Fibroblast of skin of back (primary cell): Measurements from ENCODE around the gene GAB3. TPM values are rescaled to one million over a fixed set of nuclear protein-coding genes. Genes with fewer than 3 reads are reported as not detected.

ENCODE experiments used
- DNase-seq: peaks from one replicate; pipeline ENCODE4 v3.0.0-alpha.2; 2013
- polyA plus RNA-seq, 2 experiments: library from polyadenylated mRNA; unstranded; fragments of 120-200 nt; gene quantifications; one replicate each; pipeline ENCODE4 v1.2.1, GENCODE V29; 2013; ENCODE audit not compliant: insufficient read length in 2 of 2

GAB3 gene, protein sequence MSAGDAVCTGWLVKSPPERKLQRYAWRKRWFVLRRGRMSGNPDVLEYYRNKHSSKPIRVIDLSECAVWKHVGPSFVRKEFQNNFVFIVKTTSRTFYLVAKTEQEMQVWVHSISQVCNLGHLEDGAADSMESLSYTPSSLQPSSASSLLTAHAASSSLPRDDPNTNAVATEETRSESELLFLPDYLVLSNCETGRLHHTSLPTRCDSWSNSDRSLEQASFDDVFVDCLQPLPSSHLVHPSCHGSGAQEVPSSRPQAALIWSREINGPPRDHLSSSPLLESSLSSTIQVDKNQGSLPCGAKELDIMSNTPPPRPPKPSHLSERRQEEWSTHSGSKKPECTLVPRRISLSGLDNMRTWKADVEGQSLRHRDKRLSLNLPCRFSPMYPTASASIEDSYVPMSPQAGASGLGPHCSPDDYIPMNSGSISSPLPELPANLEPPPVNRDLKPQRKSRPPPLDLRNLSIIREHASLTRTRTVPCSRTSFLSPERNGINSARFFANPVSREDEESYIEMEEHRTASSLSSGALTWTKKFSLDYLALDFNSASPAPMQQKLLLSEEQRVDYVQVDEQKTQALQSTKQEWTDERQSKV
- 0.72 TPM for polyA plus RNA-seq (2013, experiment 1 of 2; ENCODE audit: insufficient read length)
- 0.28 TPM for polyA plus RNA-seq (2013, experiment 2 of 2; ENCODE audit: insufficient read length)

DNA sequence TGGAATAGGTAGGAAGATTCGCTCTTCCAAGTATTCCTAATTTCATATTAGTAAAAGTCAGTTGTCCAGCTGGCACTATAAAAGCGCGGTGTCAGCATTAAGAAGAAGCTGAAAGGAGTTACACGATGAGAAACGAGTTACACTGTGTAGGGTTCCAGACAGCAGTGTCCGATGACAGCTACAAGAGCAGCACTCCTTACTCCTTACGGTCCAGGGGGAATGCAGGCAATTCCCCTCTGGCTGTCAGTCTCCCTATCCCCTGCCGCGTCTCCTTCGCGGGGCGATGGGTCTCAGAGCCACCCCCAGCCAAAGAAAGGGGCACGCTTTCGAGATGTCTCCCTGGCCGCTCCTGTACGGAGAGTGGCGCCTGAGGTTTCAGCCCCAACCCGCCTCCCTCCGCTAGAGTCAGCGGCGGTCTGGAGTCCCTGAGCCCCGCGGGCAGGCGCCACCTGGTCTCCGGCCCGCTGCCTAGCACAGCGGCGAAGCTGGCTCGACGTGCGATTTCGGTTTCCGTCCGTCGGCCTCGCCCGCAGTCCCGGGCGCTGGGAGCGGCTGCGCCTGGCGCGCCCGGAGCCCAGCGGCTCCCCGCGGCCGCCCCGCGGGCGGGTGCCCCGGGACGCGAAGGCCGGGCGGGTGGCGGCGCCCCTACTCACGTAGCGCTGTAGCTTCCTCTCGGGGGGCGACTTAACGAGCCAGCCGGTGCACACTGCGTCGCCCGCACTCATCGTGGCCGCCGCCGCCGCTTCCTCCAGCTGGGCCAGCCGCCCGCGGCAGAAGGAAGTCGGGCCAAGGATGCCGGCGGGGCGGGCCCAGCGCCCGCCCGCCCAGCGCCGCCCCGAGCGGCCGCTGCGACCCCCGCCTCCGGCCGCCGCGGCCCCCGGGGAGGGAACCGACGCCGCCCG, at the start of gene GAB3:
GAB3 (minus strand) TSS at position 777 of the 902 bp plus-strand sequence; CDS start at position 725, 52 bp downstream.
- peak; percentile 7 for DNase-seq

DNA sequence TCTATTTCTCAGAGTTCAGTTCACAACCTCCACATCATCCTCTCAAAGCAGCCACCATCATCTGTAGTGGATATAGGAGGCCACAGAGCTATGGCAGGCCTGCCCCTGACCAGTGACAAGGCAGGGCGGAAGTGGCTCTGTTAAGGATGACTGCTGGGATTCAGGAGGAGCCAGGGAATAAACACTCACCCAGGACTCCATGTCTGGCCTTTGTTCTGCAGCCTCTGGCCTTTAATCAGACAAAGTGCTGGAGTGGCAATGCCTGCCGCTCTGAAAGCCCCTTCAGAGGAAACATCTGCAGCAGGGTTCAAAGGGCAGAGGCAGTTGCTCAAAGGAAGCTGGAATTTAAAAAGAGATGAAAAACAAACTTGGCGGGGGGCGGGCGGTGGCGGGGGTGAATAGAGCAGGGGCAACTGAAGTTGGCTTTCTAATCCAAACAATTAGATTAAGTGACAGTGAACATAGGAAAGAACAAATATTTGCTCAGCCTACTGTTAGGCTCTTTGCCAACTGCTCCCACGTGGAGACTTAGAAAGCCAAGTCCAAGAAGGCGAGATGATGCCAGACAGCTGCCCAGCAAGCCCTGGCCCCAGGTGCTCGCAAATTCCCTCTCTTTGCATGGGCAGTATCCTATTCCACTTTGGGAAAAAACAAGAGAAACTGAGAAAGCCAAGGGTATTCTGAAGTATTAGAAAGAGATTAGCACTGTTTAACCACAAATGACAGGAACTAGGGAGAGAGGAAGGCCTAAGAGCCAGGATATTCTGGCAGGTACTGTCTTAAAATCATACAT, 48.9 kb upstream of the GAB3 start:
- DNase-seq, result no peak

DNA sequence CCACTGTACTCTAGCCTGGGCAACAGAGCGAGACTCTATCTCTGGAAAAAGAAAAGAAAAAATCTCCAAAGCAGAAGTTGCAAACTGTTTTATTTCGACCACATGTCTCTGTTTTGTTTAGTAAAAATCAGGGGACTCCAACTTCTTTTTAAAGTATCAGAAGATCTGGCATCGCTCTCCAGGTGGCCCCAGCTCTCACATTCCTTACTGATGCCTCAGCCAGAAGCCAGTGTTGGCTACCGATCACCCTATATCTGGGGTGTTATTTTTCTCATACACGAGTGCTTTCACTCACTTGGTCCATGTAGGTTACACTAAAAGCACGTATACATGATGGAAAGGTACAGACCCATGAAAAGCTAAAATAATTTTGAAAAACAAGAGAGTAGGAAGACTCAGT, 46.1 kb upstream of the GAB3 start:
- DNase-seq, result no peak

DNA sequence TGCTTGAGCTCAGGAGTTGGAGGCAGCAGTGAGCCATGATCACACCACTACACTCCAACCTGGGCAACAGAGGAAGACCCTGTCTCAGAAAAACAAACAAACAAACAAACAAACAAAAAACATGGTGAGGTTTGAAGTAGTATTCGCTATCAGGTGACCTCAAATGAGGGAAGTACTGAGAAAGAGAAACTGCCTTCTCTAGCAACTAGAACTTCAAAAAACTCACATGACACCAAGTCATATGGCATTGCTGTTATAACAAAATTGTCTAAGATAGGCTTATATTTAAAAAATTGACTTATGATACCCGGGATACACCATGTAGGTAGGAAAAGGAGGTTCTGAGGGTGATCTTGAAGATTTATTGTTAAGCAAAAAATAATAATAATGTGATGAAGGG, 44.1 kb upstream of the GAB3 start:
- no peak for DNase-seq

DNA sequence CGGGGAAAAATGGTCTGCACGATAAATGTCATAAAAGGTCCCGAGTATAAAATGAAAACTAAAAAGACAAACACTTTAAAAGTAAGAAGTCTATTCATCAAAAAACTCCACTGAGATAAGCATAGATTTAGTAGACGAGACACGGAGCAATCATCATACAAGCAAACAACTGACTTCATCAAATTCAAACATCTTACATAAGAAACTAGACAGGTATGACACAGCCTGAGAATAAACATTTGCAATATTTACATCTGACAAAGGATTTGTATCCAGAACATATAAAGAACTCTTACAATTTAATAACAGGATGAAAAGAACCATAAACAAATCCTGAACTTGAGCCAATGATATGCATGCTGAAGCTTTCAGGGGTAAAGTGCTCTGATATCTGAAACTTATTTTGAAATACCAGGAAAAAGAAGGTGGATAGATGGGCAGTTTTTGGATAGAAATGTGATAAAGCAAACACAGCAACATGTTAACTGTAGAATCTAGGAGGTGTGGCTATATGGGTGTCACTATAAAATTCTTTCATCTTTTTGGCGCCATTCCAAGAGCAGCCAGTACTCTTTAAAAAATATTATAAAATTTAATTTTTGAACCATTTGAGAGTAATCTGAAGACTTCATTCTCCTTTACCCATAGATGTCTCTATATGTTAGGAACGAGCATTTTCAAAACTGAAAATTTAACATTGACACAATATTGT, 42.4 kb upstream of the GAB3 start:
- DNase-seq, result no peak

DNA sequence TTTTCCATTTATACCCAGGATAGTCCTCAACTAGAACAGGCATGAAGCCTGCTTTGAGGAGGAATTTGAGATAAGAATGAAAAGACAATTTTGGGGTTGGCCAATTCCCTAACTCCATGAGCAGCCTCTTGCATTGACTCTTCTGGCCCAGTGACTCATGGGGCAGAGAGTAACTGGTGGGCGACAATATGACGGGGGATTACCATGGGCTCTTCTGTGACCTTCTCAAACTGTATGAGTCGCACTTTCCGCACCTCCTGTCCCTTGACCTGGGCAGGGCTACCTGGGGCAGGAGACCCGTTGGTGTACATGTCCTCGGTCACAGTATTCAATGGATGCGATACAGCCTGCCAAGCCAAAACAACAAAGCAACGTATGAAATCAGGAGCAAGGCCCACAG, 41.1 kb upstream of the GAB3 start:
- DNase-seq, result no peak

DNA sequence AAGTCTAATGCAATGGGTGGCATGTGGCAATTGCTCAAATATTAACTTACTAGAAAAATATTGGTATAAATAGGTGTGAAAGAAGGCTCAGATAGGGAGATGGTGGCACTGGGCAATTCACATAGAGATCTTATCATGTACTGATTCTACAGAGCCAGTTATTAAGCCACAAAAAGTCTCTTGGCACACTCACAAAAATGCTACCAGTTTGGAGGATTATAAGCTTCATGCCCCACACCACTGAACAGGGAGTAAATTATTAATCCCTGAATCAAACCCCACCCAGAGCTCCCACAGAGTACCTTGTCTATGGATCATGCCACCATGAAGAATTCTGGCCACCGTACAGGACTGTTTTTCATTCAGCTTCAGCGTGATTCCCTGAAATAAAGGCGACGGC, 40.6 kb upstream of the GAB3 start:
- no peak for DNase-seq

DNA sequence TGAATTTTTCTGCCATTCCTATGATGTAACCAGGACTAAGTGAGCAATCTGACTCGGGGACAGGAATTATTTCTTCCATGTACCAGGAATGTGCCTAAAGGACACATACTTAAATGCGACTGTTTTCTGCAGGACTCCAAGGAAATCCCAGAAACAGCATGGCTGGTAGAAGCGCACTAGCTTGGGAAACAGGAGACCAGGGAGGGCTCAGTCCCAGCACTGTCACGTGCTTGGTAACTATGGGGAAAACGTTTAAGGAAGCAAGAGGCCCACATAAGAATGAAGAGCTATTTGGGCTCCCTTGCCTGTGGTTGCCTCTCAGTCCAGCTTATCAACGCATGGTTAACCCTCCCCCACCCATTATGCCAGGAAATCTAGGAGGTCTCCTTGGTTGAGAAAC, 34.8 kb upstream of the GAB3 start:
- peak; percentile 2 for DNase-seq

DNA sequence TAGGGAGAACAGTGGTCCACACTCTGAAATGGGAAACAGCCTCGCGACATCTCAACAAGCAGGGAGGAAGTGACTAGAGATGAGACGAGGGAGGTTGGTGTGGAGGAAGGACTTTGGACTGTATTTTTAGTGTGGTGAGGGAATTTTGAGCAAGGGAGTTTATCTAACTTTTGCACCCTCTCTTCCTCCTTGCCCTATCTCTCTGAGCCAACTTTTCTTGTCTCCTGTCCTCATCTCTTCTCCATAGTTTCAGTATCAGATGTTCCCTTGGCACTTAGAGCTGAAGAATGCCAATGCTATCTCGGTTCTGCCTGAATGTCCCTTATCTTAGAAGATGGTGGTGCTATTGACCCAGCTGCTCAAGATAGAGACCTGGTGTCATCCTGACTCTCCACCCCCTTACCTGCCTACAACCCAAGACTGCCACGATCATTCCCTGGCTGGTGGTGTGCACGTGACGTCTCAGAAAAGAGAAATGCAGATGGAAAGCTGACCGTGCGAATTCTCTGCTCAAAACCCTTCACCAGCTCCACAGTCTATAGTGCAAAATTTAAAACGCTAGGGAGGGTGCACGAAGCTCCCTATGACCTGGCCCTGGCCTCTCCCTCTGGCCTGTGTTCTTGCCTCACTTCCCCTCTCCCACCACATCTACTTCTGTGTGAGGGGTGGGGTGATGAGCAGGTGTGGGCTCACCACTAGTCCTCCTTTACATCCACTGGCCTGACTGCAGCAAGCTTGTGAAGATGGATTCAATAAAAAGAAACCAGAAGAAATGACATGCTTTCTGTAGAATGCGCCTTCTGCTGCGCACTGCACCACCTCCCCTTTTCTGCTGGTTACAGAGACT, 33.5 kb upstream of the GAB3 start:
- no peak for DNase-seq

DNA sequence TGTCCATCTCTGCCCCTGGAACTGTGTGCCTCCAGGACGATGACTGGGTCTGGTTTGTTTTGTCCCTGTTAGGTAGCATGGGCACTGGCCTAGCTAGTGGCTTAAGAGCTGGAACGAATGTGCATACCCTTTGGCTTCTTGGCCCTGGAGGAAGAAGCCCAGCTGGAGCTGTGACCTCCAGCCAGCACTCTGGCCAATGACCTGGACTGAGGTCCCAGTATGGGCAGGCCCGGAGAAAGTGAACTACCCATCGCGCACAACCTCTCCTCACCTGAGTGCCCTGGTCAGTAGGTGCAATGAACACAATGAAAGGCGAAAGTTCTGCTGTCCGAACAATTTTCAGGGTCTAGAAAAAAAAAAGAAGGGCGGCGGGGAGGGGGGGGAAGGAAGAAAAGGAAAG, 30.1 kb upstream of the GAB3 start:
- no peak for DNase-seq

DNA sequence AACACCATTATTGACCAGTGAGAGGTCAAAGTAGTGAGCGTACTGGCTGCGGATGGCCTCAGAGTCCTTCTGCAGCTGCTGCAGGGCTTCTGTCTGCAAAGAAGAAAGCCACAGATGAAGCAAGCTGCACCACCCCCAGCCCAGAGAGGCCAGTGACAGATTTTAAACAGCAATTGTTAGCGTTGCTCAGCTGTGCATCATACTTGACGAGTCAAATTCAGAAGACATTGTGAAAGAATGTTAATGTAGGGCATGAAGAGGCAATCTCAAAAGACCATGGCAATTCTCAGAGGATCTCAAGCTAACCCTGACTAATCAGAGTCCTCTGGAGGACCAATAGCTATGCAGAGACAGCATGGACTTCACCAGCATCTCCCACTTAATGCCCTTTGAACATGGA, 28.4 kb upstream of the GAB3 start:
- peak; percentile 18 for DNase-seq

DNA sequence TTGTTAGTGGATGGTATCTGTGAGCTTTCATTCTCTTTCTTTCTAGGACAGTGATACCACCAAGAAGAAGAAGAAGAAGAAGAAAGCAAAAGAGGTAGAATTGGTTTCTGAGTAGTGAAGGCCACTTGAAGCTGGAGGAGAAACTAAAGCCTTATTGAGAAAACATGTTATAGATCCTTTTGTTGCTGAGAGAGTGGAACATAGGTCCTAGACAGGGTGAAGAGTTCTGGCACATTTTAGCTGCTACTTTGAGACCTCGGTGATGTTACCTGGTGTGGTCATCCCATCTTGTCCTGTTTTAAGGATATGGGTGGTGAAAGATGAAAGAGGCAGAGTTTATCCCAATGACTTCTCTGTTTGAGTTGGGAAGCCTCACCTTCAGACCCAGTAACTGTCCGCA, 25.9 kb upstream of the GAB3 start:
- DNase-seq, result no peak

DNA sequence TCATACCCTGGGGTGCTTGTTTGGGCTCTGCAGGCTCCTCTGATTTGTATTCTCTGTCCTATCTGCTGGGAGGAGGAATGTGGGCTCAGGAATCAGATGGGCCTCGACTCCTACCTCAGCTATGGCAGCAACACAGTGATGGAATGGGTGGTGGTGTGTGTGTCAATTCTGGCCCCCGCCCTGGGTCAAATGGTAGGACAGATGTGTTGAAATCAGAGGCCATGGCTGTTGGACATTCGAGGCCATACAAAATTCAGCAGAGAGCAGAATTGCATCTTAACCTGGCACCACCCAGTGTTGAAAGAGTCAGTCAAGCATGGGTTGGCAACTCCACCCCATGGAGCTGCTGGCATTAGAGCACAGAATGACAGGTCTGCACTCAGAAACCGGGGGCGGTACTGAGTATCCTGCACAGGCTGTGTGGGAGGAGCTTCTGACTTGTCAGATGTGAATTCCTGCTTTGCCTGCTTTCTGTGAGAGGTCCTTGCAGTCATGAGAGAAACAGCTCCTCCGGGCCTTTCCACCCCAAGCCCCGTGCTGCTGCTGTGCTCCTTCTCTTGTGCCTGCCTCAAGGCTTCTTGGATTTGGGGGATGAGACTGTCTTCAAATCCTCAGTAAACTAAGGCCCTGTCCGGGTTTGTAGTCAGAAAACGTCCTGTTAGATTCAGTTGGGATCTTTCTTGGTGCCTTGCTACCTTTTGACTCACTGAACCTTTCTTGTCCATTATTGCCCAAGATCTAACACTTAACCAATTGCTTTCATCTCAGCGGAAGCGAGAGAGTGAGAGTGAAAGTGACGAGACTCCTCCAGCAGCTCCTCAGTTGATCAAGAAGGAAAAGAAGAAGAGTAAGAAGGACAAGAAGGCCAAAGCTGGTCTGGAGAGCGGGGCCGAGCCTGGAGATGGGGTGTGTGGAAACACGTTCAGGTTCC, 24.8 kb upstream of the GAB3 start:
- DNase-seq, result no peak

DNA sequence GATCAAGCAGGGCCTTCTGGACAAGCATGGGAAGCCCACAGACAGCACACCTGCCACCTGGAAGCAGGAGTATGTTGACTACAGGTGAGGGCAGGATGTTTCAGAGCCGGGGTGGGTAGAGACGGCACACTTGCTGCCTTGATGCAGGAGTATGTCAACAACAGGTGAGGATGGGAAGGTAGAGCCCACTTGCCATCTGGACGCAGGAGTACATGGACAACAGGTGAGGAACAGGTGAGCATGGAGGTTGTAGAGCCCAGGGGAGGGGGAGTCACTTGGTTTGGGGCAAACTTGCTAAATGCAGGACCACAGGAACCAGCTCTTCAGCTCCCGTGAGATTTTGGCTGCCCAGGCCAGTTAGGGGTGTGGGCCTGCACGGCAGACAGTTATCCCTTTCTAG, 23.7 kb upstream of the GAB3 start:
- DNase-seq, result no peak

DNA sequence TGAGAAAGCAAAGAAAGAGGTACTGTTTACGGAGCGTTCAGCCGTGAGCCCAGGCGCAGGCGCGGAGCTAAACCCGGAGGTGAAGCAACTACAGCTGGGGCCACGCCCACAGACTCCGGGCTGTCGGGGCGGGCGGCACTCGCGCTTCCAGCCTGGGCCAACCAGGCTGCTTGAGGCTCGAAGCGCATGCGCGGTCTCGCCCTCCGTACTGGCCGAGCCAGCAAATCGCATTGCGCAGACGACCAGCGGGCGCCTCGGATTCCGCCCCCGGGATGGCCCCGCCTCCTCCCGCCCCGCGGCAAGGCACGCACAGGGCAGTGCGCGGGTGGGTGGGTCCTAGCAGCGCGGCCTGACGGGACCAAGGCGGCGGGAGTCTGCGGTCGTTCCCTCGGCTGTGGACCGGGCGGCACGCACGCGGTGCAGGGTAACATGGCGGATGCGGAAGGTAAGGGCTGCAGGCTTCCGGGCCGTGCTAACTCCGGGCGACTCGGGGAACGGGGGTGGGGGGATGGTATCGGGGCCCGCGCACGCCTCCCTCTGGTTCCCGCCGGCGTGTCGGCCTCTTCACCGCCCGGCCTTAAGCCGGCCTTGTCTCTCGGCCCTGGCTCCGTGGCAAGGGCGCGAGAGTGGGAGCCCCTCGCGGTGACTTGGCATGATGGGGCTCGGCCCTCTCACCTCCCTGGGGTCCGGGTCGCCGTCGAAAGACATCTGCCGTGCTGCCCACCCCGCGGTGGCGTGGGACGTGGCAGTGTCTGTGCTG, 11.8 kb upstream of the GAB3 start, which contains the start of gene DKC1:
DKC1 (plus strand) TSS at position 328 of the 760 bp plus-strand sequence; CDS start at position 430, 102 bp downstream.
- peak; percentile 92 for DNase-seq

DNA sequence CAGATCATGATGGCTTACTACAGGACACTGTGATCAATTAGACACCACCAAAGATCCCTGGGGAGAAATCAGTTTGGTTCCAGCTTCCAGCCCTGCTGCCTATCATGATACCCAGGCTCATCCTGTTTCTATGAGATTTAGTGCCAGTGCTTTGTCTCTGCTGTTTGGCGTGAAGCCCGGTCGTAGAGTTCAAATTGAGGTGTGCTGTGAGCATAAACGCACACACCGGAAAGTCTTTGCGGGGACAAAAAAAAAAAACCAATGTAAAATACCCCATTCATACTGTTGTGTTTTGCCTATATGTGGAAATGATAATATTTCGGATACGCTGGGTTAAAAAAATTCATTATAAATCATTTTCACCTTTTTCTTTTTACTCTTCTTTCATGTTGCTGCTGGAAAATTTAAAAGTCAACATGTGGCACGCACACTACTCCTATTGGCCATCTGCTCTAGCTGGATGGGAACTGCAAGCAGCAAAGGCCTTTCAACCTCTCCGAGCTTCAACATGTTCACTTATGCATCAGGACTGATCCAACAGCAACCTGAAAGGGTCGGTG, 11.2 kb upstream of the GAB3 start:
- no peak for DNase-seq

DNA sequence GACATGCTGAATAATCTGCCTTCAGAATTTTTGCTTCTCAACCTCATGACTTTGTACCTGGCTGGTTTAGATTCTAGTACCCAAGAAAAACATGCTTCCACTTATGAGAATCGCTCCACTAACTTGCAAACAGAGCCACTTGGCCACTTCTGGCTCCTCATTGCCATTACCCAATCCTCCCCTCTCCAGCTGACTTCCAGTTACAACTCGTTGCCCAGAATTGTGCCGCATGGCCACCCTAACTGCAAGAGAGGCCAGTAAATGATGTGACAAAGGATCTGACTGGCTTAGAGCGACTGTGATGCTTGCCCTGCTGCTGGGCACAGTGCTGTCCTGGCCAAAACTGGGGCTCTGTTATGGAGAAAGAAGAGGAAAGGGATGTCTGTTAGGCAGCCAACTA, 7.8 kb upstream of the GAB3 start:
- no peak for DNase-seq

DNA sequence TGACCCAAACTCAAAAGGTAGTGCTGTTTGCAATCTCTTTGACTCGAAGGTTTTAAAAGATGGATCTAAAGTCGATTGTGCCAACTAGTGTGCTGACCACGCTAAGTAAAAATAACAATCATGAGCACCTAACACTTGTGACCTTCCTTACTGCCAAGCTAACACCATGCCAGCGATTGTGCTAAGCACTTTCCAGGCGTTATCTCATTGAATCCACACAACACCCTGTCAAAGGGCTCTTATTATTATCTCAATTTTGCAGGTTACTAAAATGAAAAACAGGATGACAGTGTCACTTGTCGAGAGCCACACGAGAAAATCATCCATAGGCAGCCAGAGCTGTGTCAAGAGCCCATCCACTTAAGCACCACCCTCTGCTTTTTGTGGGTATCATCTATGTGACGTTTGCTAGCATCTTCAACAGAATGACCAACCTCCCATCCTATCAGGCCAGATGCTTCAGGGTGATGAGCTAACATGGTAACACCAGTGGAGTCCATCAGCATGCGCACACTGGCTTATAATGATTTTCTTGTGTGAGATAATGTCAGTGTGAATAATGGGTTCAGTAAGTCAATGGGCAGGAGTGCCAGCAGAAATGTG, 893 bp upstream of the GAB3 start:
- no peak for DNase-seq
